COLO668 (cell line): ENCODE data around the gene PTPRS.

Experiments used
- DNase-seq: peaks from one replicate; lab custom pipeline; 2025; ENCODE audit not compliant: unreplicated experiment; lab: John Stamatoyannopoulos, UW

PTPRS gene

GRCh38 chr19:5355693-5356092 lies 15.1 kb upstream of the PTPRS start:
- DNase-seq: no peak

- no peak for DNase-seq
Measured at GRCh38 chr19:5355076-5355475, 14.5 kb upstream of the PTPRS start.

GRCh38 chr19:5354403-5354802 lies 13.8 kb upstream of the PTPRS start:
- no peak for DNase-seq

- DNase-seq: no peak
Measured at GRCh38 chr19:5352229-5352763, 11.7 kb upstream of the PTPRS start.

- no peak for DNase-seq
Measured at GRCh38 chr19:5351731-5352228, 11.2 kb upstream of the PTPRS start.

GRCh38 chr19:5349041-5349440 lies 8.4 kb upstream of the PTPRS start:
- DNase-seq: no peak

GRCh38 chr19:5345895-5346386 lies 5.3 kb upstream of the PTPRS start:
- DNase-seq: no peak

GRCh38 chr19:5343848-5344247 lies 3.2 kb upstream of the PTPRS start:
- no peak for DNase-seq

- DNase-seq: no peak
Measured at GRCh38 chr19:5342573-5343201, 2.1 kb upstream of the PTPRS start.

- DNase-seq: no peak
Measured at GRCh38 chr19:5341981-5342380, 1.4 kb upstream of the PTPRS start.

GRCh38 chr19:5341448-5341820 lies 822 bp upstream of the PTPRS start:
- DNase-seq: no peak

- peak; percentile 45 for DNase-seq
Measured at GRCh38 chr19:5339950-5340636, 519 bp downstream of the PTPRS start.

GRCh38 chr19:5339198-5339949 lies 1.2 kb downstream of the PTPRS start:
- no peak for DNase-seq

- DNase-seq: no peak
Measured at GRCh38 chr19:5338656-5339197, 1.9 kb downstream of the PTPRS start.

GRCh38 chr19:5337708-5338655 lies 2.6 kb downstream of the PTPRS start:
- DNase-seq: no peak

GRCh38 chr19:5337126-5337525 lies 3.5 kb downstream of the PTPRS start:
- DNase-seq: no peak

GRCh38 chr19:5336195-5336965 lies 4.2 kb downstream of the PTPRS start:
- no peak for DNase-seq

- no peak for DNase-seq
Measured at GRCh38 chr19:5335593-5335992, 5.0 kb downstream of the PTPRS start.

GRCh38 chr19:5334824-5335500 lies 5.7 kb downstream of the PTPRS start:
- DNase-seq: no peak
